ENCODE measurements around the gene MANSC4. TPM values are rescaled to one million over a fixed set of nuclear protein-coding genes. Genes with fewer than 3 reads are reported as not detected.
"Not testable (repeated sequence)": the region's sequence is repeated elsewhere in the genome, so short reads cannot be mapped to it uniquely, and the experiment has no call there.

MANSC4 gene
- total RNA-seq, 1 donor from 2014 or later = not detected

GRCh38 chr12:27771481-27772327 is 8.3 kb downstream of the MANSC4 start:
- H3K9me3 Mint-ChIP-seq = no peaks in the 10 kb centered on the region

GRCh38 chr12:27769142-27769673 is 10.8 kb downstream of the MANSC4 start:
- Mint-ChIP-seq H3K4me1 (ENCODE audit: low read depth) (peaks cover 12% of the 10 kb centered on the region), H3K27ac (no peak overlapping the region), H3K4me3 (ENCODE audit: low read depth) (no peak overlapping the region), H3K36me3 (ENCODE audit: low read depth) (no peaks in the 10 kb centered on the region), H3K9me3 (no peaks in the 10 kb centered on the region), H3K27me3 (ENCODE audit: low read depth) (peaks cover 14% of the 10 kb centered on the region)
- intact Hi-C loops (cut with micrococcal nuclease) = no loop called here
- no peak for DNase-seq (ENCODE audit: low spot score)

More at GRCh38 chr12:27771481-27772327, 8.3 kb downstream of the MANSC4 start:
- H3K36me3 Mint-ChIP-seq (ENCODE audit: low read depth) = no peaks in the 10 kb centered on the region
- no peak overlapping the region for H3K4me3 Mint-ChIP-seq (ENCODE audit: low read depth)
- peaks cover 16% of the 10 kb centered on the region for H3K27me3 Mint-ChIP-seq (ENCODE audit: low read depth)
- H3K4me1 Mint-ChIP-seq (ENCODE audit: low read depth) = peaks cover 11% of the 10 kb centered on the region
- no peak overlapping the region for H3K27ac Mint-ChIP-seq
- intact Hi-C loops (cut with micrococcal nuclease) = no loop called here
- DNase-seq (ENCODE audit: low spot score) = no peak

GRCh38 chr12:27766587-27766986 is 13.4 kb downstream of the MANSC4 start:
- Mint-ChIP-seq H3K4me3 (ENCODE audit: low read depth) (no peak overlapping the region), H3K9me3 (no peaks in the 10 kb centered on the region), H3K36me3 (ENCODE audit: low read depth) (peaks cover 6% of the 10 kb centered on the region), H3K27ac (no peak overlapping the region), H3K4me1 (ENCODE audit: low read depth) (peaks cover 25% of the 10 kb centered on the region), H3K27me3 (ENCODE audit: low read depth) (peaks cover 9% of the 10 kb centered on the region)
- intact Hi-C loops (cut with micrococcal nuclease) = no loop called here
- no peak for DNase-seq (ENCODE audit: low spot score)

- no peaks in the 10 kb centered on the region for H3K27me3 Mint-ChIP-seq (ENCODE audit: low read depth)
- intact Hi-C loops (cut with micrococcal nuclease) = loop anchor here (1.0 to 2.0 kb wide), 3 partner anchors 18 to 60 kb away; partner anchors contain the start of genes KLHL42 and MANSC4
These were observed 17.3 kb downstream of the MANSC4 start for GRCh38 chr12:27762757-27763156.

GRCh38 chr12:27756670-27757195 is 23.3 kb downstream of the MANSC4 start:
- peaks cover 22% of the 10 kb centered on the region for H3K36me3 Mint-ChIP-seq (ENCODE audit: low read depth)
- peaks cover 4% of the 10 kb centered on the region for H3K4me1 Mint-ChIP-seq (ENCODE audit: low read depth)
- no peak overlapping the region for H3K4me3 Mint-ChIP-seq (ENCODE audit: low read depth)
- intact Hi-C loops (cut with micrococcal nuclease) = no loop called here
- no peaks in the 10 kb centered on the region for H3K27me3 Mint-ChIP-seq (ENCODE audit: low read depth)
- no peak overlapping the region for H3K27ac Mint-ChIP-seq
- no peak for DNase-seq (ENCODE audit: low spot score)
- no peaks in the 10 kb centered on the region for H3K9me3 Mint-ChIP-seq

More at GRCh38 chr12:27762757-27763156, 17.3 kb downstream of the MANSC4 start:
- H3K9me3 Mint-ChIP-seq = no peaks in the 10 kb centered on the region
- no peak overlapping the region for H3K27ac Mint-ChIP-seq
- H3K4me1 Mint-ChIP-seq (ENCODE audit: low read depth) = peaks cover 20% of the 10 kb centered on the region
- no peak overlapping the region for H3K4me3 Mint-ChIP-seq (ENCODE audit: low read depth)
- DNase-seq (ENCODE audit: low spot score) = no peak
- H3K36me3 Mint-ChIP-seq (ENCODE audit: low read depth) = peaks cover 6% of the 10 kb centered on the region

- intact Hi-C loops (cut with micrococcal nuclease) = no loop called here
- H3K9me3 Mint-ChIP-seq = no peaks in the 10 kb centered on the region
- no peaks in the 10 kb centered on the region for H3K4me1 Mint-ChIP-seq (ENCODE audit: low read depth)
- H3K4me3 Mint-ChIP-seq (ENCODE audit: low read depth) = no peak overlapping the region
- DNase-seq (ENCODE audit: low spot score) = no peak
- H3K27me3 Mint-ChIP-seq (ENCODE audit: low read depth) = no peaks in the 10 kb centered on the region
- peaks cover 27% of the 10 kb centered on the region for H3K36me3 Mint-ChIP-seq (ENCODE audit: low read depth)
- no peak overlapping the region for H3K27ac Mint-ChIP-seq
These were observed 25.2 kb downstream of the MANSC4 start for GRCh38 chr12:27754795-27755194.

- intact Hi-C loops (cut with micrococcal nuclease) = no loop called here
- DNase-seq (ENCODE audit: low spot score) = no peak
- Mint-ChIP-seq H3K9me3 (no peaks in the 10 kb centered on the region), H3K36me3 (ENCODE audit: low read depth) (peaks cover 29% of the 10 kb centered on the region), H3K27me3 (ENCODE audit: low read depth) (no peaks in the 10 kb centered on the region), H3K4me3 (ENCODE audit: low read depth) (no peak overlapping the region), H3K27ac (no peak overlapping the region), H3K4me1 (ENCODE audit: low read depth) (no peaks in the 10 kb centered on the region)
These were observed 28.5 kb downstream of the MANSC4 start for GRCh38 chr12:27751386-27752047.

- Mint-ChIP-seq H3K9me3 (no peaks in the 10 kb centered on the region), H3K27ac (no peak overlapping the region), H3K4me1 (ENCODE audit: low read depth) (no peaks in the 10 kb centered on the region), H3K27me3 (ENCODE audit: low read depth) (no peaks in the 10 kb centered on the region), H3K4me3 (ENCODE audit: low read depth) (no peak overlapping the region), H3K36me3 (ENCODE audit: low read depth) (peaks cover 50% of the 10 kb centered on the region)
- DNase-seq (ENCODE audit: low spot score) = no peak
- intact Hi-C loops (cut with micrococcal nuclease) = no loop called here
These were observed 32.8 kb downstream of the MANSC4 start for GRCh38 chr12:27747111-27747820.

- peaks cover 49% of the 10 kb centered on the region for H3K36me3 Mint-ChIP-seq (ENCODE audit: low read depth)
- H3K9me3 Mint-ChIP-seq; H3K27me3 Mint-ChIP-seq (ENCODE audit: low read depth); intact Hi-C loops (cut with micrococcal nuclease); H3K4me1 Mint-ChIP-seq (ENCODE audit: low read depth); DNase-seq (ENCODE audit: low spot score); H3K4me3 Mint-ChIP-seq (ENCODE audit: low read depth); H3K27ac Mint-ChIP-seq: not testable (repeated sequence)
These were observed 34.3 kb downstream of the MANSC4 start for GRCh38 chr12:27745734-27746133.

GRCh38 chr12:27743601-27744000 is 36.4 kb downstream of the MANSC4 start:
- H3K27ac Mint-ChIP-seq = no peak overlapping the region
- no peaks in the 10 kb centered on the region for H3K9me3 Mint-ChIP-seq
- DNase-seq (ENCODE audit: low spot score) = no peak
- no peaks in the 10 kb centered on the region for H3K27me3 Mint-ChIP-seq (ENCODE audit: low read depth)
- H3K4me3 Mint-ChIP-seq (ENCODE audit: low read depth) = no peak overlapping the region
- peaks cover 65% of the 10 kb centered on the region for H3K36me3 Mint-ChIP-seq (ENCODE audit: low read depth)
- intact Hi-C loops (cut with micrococcal nuclease) = no loop called here
- peaks cover 3% of the 10 kb centered on the region for H3K4me1 Mint-ChIP-seq (ENCODE audit: low read depth)

GRCh38 chr12:27734321-27734720 is 45.7 kb downstream of the MANSC4 start:
- peaks cover 45% of the 10 kb centered on the region for H3K36me3 Mint-ChIP-seq (ENCODE audit: low read depth)
- not testable (repeated sequence) for H3K27ac Mint-ChIP-seq; H3K27me3 Mint-ChIP-seq (ENCODE audit: low read depth); DNase-seq (ENCODE audit: low spot score); H3K4me3 Mint-ChIP-seq (ENCODE audit: low read depth); H3K9me3 Mint-ChIP-seq; H3K4me1 Mint-ChIP-seq (ENCODE audit: low read depth)
- intact Hi-C loops (cut with micrococcal nuclease) = loop anchor here (5.0 to 10.0 kb wide), 2 partner anchors 48 to 1140 kb away; partner anchors contain the start of genes KLHL42 and MANSC4

GRCh38 chr12:27733791-27734190 is 46.2 kb downstream of the MANSC4 start:
- no peaks in the 10 kb centered on the region for H3K9me3 Mint-ChIP-seq
- no peaks in the 10 kb centered on the region for H3K27me3 Mint-ChIP-seq (ENCODE audit: low read depth)
- DNase-seq (ENCODE audit: low spot score) = no peak
- H3K27ac Mint-ChIP-seq = no peak overlapping the region
- no peak overlapping the region for H3K4me3 Mint-ChIP-seq (ENCODE audit: low read depth)
- peaks cover 41% of the 10 kb centered on the region for H3K36me3 Mint-ChIP-seq (ENCODE audit: low read depth)
- H3K4me1 Mint-ChIP-seq (ENCODE audit: low read depth) = peaks cover 2% of the 10 kb centered on the region
- intact Hi-C loops (cut with micrococcal nuclease) = loop anchor here (1.0 to 10.0 kb wide), 4 partner anchors 49 to 1141 kb away; partner anchors contain the start of genes KLHL42 and MANSC4

Data from activated T-helper 2 cell treated with anti-CD3 and anti-CD28 coated beads, Interferon-gamma antibody, Interleukin-2, Interleukin-4, amounts not matched to agents 10 μg/mL and 5 μg/mL and 100 μg/mL, durations not matched to agents 14 hours and 24 hours and 36 hours (primary cell).